Measurements from ENCODE around the gene CETN1. TPM values are rescaled to one million over a fixed set of nuclear protein-coding genes. Genes with fewer than 3 reads are reported as not detected.
A peak's percentile ranks its signal among the peaks of the same experiment; 100 is the strongest.

The CETN1 gene
- total RNA-seq, 1 experiment from 2014 or later: not detected

GRCh38 chr18:616380-616995 lies 36.3 kb downstream of the CETN1 start:
- Mint-ChIP-seq H3K4me3 (no peak overlapping the region), H3K4me1 (no peaks in the 10 kb centered on the region), H3K27ac (no peak overlapping the region), H3K36me3 (no peaks in the 10 kb centered on the region), H3K27me3 (ENCODE audit: low read depth) (no peaks in the 10 kb centered on the region; the same call in 1 of the 2 replicates), H3K9me3 (no peaks in the 10 kb centered on the region)
- ATAC-seq (no peak), DNase-seq (ENCODE audit: low spot score) (no peak)
- ChIA-PET CTCF (no interaction called here), POLR2A (no interaction called here)
- TF ChIP-seq, protein P1, sequence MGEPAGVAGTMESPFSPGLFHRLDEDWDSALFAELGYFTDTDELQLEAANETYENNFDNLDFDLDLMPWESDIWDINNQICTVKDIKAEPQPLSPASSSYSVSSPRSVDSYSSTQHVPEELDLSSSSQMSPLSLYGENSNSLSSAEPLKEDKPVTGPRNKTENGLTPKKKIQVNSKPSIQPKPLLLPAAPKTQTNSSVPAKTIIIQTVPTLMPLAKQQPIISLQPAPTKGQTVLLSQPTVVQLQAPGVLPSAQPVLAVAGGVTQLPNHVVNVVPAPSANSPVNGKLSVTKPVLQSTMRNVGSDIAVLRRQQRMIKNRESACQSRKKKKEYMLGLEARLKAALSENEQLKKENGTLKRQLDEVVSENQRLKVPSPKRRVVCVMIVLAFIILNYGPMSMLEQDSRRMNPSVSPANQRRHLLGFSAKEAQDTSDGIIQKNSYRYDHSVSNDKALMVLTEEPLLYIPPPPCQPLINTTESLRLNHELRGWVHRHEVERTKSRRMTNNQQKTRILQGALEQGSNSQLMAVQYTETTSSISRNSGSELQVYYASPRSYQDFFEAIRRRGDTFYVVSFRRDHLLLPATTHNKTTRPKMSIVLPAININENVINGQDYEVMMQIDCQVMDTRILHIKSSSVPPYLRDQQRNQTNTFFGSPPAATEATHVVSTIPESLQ (CRISPR knock-in tag; IDR thresholded peaks at IDR 0.05): no peak
- TF ChIP-seq, protein P2, sequence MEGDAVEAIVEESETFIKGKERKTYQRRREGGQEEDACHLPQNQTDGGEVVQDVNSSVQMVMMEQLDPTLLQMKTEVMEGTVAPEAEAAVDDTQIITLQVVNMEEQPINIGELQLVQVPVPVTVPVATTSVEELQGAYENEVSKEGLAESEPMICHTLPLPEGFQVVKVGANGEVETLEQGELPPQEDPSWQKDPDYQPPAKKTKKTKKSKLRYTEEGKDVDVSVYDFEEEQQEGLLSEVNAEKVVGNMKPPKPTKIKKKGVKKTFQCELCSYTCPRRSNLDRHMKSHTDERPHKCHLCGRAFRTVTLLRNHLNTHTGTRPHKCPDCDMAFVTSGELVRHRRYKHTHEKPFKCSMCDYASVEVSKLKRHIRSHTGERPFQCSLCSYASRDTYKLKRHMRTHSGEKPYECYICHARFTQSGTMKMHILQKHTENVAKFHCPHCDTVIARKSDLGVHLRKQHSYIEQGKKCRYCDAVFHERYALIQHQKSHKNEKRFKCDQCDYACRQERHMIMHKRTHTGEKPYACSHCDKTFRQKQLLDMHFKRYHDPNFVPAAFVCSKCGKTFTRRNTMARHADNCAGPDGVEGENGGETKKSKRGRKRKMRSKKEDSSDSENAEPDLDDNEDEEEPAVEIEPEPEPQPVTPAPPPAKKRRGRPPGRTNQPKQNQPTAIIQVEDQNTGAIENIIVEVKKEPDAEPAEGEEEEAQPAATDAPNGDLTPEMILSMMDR (IDR thresholded peaks at IDR 0.05): peak; percentile 48; the same call in 1 of the 2 replicates
- TF ChIP-seq, protein P3, sequence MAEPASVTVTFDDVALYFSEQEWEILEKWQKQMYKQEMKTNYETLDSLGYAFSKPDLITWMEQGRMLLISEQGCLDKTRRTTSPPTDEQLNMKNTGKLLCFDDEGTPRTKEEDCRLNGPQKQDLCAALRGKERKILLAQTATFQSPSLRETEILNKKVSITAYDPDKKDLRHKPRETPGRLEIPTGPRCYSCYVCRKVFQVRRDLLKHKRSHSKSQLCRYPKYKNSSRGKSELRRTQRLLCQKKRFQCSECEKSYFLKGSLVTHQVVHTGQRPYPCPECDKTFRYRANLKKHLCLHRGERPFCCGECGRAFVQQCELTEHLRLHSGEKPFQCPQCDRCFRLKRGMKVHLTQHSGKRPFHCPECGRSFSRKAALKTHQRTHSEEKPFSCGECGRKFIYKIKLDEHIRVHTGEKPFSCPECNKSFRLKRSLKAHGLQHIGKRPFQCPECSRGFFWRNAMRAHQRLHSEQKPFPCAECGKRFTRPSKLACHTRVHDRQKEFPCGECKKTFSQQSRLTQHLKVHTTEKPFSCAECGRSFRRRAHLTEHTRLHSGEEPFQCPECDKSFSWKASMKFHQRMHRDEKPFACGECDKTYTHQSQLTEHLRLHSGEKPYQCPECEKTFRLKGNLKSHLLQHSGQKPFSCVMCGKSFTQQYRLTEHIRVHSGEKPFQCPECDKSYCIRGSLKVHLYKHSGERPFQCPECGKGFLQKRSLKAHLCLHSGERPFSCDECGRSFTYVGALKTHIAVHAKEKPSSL (CRISPR knock-in tag; conservative IDR thresholded peaks at IDR 0.05): no peak
- TF ChIP-seq ZSCAN18 (CRISPR knock-in tag; IDR thresholded peaks at IDR 0.05) (no peak), ATF1 (CRISPR knock-in tag; IDR thresholded peaks at IDR 0.05) (no peak), HMGA2 (CRISPR knock-in tag; IDR thresholded peaks at IDR 0.05) (no peak), ZNF396 (CRISPR knock-in tag; IDR thresholded peaks at IDR 0.05; ENCODE audit: borderline replicate concordance) (no peak)

- Mint-ChIP-seq H3K27ac (no peak overlapping the region), H3K36me3 (no peaks in the 10 kb centered on the region), H3K27me3 (ENCODE audit: low read depth) (no peaks in the 10 kb centered on the region), H3K9me3 (no peaks in the 10 kb centered on the region), H3K4me3 (no peak overlapping the region), H3K4me1 (no peaks in the 10 kb centered on the region)
- ChIA-PET CTCF (interaction anchor here (1.1 to 1.8 kb wide), 4 partner anchors 12 to 221 kb away, joined by 3 to 8 read pairs (median 6); partner anchors contain the start of gene CLUL1), POLR2A (no interaction called here)
- DNase-seq (ENCODE audit: low spot score) (no peak), ATAC-seq (no peak)
- TF ChIP-seq TEAD4 (CRISPR knock-in tag; IDR thresholded peaks at IDR 0.05): no peak
- no peak for TF ChIP-seq SOX15 (CRISPR knock-in tag; IDR thresholded peaks at IDR 0.05)
- TF ChIP-seq OVOL2 (CRISPR knock-in tag; IDR thresholded peaks at IDR 0.05; ENCODE audit: borderline replicate concordance): no peak
- TF ChIP-seq ZNF219 (CRISPR knock-in tag; IDR thresholded peaks at IDR 0.05; ENCODE audit: borderline replicate concordance): no peak
- no peak for TF ChIP-seq IRF2 (CRISPR knock-in tag; IDR thresholded peaks at IDR 0.05; ENCODE audit: borderline replicate concordance, low read depth)
- TF ChIP-seq CDX4 (CRISPR knock-in tag; IDR thresholded peaks at IDR 0.05; ENCODE audit: borderline replicate concordance): no peak
- TF ChIP-seq ATF1 (CRISPR knock-in tag; IDR thresholded peaks at IDR 0.05): no peak
- no peak for TF ChIP-seq NFYB (CRISPR knock-in tag; conservative IDR thresholded peaks at IDR 0.05; ENCODE audit: low read depth)
- TF ChIP-seq RORB (CRISPR knock-in tag; IDR thresholded peaks at IDR 0.05): no peak
- TF ChIP-seq ERG (CRISPR knock-in tag; IDR thresholded peaks at IDR 0.05): no peak
- TF ChIP-seq, protein P4, sequence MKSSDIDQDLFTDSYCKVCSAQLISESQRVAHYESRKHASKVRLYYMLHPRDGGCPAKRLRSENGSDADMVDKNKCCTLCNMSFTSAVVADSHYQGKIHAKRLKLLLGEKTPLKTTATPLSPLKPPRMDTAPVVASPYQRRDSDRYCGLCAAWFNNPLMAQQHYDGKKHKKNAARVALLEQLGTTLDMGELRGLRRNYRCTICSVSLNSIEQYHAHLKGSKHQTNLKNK (CRISPR knock-in tag; IDR thresholded peaks at IDR 0.05): no peak
- no peak for TF ChIP-seq NFATC4 (CRISPR knock-in tag; IDR thresholded peaks at IDR 0.05)
- no peak for TF ChIP-seq ZNF416 (CRISPR knock-in tag; IDR thresholded peaks at IDR 0.05)
- TF ChIP-seq SMAD3 (CRISPR knock-in tag; IDR thresholded peaks at IDR 0.05; ENCODE audit: borderline replicate concordance): no peak
Measured at GRCh38 chr18:617970-618504, 37.9 kb downstream of the CETN1 start.

All from WTC11 (cell line).